Gastroesophageal sphincter (tissue), 3 donors: ENCODE measurements around the gene EGFR.

ENCODE experiments used
- EP300 ChIP-seq: sonication (generic); formaldehyde crosslinking; IDR thresholded peaks from one replicate; pipeline ENCODE4 v1.6.1; 2017; ENCODE audit warnings: antibody characterized with exemption, mild to moderate bottlenecking
- POLR2A ChIP-seq, 2 donors: fragments of 450-650 bp; IDR thresholded peaks; one replicate each; pipeline ENCODE4 v1.6.1; 2017; ENCODE audit warnings: antibody characterized with exemption in 2 of 2, mild to moderate bottlenecking in 2 of 2, moderate library complexity in 1 of 2
- TF ChIP-seq, protein P1 (sequence below), 4 experiments: fragments of 200-600 bp in 2 of 4; fragments of 450-650 bp in 2 of 4; sonication (generic) in 1 of 4; IDR thresholded peaks; one replicate each; pipeline ENCODE4 v1.5.1; 2017 to 2019; ENCODE audit warnings: antibody characterized with exemption in 4 of 4, mild to moderate bottlenecking in 2 of 4, moderate library complexity in 2 of 4

DNA sequence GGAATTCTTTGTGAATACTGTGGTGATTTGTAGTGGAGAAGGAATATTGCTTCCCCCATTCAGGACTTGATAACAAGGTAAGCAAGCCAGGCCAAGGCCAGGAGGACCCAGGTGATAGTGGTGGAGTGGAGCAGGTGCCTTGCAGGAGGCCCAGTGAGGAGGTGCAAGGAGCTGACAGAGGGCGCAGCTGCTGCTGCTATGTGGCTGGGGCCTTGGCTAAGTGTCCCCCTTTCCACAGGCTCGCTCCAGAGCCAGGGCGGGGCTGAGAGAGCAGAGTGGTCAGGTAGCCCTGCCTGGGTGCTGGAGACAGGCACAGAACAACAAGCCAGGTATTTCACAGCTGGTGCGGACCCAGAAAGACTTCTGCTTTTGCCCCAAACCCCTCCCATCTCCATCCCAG lies 162.9 kb downstream of the EGFR start:
- TF ChIP-seq EP300 (no peak), POLR2A (IDR thresholded peaks at IDR 0.05) (no peak)
- TF ChIP-seq, protein P1, sequence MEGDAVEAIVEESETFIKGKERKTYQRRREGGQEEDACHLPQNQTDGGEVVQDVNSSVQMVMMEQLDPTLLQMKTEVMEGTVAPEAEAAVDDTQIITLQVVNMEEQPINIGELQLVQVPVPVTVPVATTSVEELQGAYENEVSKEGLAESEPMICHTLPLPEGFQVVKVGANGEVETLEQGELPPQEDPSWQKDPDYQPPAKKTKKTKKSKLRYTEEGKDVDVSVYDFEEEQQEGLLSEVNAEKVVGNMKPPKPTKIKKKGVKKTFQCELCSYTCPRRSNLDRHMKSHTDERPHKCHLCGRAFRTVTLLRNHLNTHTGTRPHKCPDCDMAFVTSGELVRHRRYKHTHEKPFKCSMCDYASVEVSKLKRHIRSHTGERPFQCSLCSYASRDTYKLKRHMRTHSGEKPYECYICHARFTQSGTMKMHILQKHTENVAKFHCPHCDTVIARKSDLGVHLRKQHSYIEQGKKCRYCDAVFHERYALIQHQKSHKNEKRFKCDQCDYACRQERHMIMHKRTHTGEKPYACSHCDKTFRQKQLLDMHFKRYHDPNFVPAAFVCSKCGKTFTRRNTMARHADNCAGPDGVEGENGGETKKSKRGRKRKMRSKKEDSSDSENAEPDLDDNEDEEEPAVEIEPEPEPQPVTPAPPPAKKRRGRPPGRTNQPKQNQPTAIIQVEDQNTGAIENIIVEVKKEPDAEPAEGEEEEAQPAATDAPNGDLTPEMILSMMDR (IDR thresholded peaks at IDR 0.05): no peak
